ENCODE data around the gene ARFGAP3.

ARFGAP3 gene

DNA sequence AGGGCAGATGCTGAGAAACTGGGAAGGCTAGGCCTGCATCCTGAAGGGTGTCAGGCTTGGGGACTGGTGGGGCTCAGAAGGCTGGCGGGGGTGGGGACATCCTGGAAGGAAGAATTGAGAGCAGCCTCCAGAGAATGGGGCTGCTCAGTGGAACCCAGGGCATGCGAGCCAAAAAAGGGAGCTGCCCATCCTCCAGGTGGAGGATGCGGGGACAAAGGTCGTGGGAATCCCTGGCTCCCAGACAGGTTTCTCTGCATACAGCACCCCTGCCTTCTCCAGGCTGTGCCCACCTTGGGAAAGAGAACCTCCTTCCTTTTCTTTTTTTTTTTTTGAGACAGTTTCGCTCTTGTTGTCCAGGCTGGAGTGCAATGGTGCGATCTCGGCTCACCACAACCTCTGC lies 40.9 kb upstream of the ARFGAP3 start:
- no peak overlapping the region for H3K4me3 ChIP-seq (ENCODE audit: low read depth, low read length)
- TF ChIP-seq, protein P1, sequence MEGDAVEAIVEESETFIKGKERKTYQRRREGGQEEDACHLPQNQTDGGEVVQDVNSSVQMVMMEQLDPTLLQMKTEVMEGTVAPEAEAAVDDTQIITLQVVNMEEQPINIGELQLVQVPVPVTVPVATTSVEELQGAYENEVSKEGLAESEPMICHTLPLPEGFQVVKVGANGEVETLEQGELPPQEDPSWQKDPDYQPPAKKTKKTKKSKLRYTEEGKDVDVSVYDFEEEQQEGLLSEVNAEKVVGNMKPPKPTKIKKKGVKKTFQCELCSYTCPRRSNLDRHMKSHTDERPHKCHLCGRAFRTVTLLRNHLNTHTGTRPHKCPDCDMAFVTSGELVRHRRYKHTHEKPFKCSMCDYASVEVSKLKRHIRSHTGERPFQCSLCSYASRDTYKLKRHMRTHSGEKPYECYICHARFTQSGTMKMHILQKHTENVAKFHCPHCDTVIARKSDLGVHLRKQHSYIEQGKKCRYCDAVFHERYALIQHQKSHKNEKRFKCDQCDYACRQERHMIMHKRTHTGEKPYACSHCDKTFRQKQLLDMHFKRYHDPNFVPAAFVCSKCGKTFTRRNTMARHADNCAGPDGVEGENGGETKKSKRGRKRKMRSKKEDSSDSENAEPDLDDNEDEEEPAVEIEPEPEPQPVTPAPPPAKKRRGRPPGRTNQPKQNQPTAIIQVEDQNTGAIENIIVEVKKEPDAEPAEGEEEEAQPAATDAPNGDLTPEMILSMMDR (IDR thresholded peaks at IDR 0.05; ENCODE audit: insufficient read depth, low read depth, low read length, missing control alignments): no peak
- DNase-seq (ENCODE audit: low read depth): no peak

DNA sequence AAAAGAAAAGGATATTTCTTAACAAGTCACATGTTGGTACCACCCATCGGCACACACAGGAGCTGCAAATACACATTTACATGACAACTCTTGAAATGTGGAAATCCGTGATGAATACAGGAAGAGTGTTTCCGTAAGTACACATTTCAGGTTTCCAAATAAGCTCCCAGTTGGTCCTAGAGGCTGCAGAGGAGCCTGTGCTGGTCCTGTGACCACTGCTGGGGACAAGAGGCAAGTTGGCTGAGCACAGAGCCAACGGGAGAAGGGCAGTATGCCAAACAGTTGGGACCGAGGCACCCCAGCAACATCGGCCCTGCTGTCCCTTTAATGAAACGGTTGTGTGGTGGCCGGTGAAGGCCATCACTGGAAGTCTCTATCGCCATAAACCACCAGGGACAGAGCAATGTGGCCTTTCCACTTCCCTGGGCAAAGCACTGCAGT lies 38.5 kb upstream of the ARFGAP3 start:
- peak overlapping the region; percentile 14 for H3K4me3 ChIP-seq (ENCODE audit: low read depth, low read length)
- peak; percentile 10 for DNase-seq (ENCODE audit: low read depth)
- TF ChIP-seq, protein P1 (IDR thresholded peaks at IDR 0.05; ENCODE audit: insufficient read depth, low read depth, low read length, missing control alignments): no peak

DNA sequence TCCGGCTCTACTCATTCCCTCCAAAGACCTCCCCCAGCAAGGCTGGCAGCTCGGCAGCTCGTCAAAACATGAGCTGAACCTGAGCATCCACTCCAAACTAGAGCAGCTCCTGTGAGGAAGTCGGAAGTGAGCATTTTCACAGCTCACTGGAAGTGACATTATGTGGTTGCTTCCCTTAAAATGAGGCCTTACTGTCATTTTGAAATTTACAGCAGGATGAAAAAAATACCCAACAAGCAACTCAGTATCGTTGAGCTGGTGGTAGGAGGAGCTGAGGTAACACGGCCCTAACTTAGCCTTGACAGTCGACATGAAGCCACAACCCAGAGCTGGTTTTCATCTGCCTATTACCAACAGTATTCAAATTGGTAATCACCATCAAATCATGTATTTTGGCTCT lies 38.0 kb upstream of the ARFGAP3 start:
- TF ChIP-seq, protein P1 (IDR thresholded peaks at IDR 0.05; ENCODE audit: insufficient read depth, low read depth, low read length, missing control alignments): no peak
- H3K4me3 ChIP-seq (ENCODE audit: low read depth, low read length): no peak overlapping the region
- DNase-seq (ENCODE audit: low read depth): peak; percentile 82

DNA sequence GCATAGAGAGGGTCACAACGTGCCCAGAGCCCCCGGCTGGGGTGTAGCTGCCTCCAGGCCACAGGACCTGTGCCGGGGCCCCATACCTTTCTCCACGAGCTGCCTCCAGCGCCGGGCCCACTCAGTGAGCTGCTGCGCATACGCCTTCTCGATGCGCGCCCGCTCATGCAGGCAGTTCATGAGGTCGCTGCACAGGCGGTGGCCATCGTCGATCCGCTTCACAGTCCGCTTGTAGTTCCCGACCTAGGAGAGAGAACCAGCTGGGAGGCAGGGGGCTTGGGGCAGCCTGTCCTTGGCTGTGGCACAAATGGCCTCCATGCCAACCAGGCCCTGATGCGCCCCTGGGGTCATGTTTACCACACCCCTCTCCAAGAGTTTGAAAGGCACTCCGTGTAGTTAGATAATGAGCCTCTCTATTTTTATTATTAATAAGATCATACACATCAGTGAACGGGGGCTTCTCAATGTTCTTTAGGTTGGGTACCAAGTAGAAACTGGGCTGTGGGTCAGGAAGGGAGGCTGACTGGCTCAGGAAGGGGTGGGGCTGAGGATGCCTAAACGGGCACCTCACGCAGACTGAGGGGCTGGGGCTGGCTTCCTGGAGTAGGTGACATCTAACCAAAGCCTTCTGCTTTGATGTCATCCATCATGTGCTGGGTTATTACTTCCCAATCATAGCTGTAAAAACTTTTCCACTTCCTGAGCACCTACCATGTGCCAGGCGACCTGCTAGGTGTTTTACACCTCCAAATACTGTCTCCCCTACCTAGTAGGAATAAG lies 36.5 kb upstream of the ARFGAP3 start:
- TF ChIP-seq, protein P1 (IDR thresholded peaks at IDR 0.05; ENCODE audit: insufficient read depth, low read depth, low read length, missing control alignments): no peak
- DNase-seq (ENCODE audit: low read depth): no peak
- no peak overlapping the region for H3K4me3 ChIP-seq (ENCODE audit: low read depth, low read length)

DNA sequence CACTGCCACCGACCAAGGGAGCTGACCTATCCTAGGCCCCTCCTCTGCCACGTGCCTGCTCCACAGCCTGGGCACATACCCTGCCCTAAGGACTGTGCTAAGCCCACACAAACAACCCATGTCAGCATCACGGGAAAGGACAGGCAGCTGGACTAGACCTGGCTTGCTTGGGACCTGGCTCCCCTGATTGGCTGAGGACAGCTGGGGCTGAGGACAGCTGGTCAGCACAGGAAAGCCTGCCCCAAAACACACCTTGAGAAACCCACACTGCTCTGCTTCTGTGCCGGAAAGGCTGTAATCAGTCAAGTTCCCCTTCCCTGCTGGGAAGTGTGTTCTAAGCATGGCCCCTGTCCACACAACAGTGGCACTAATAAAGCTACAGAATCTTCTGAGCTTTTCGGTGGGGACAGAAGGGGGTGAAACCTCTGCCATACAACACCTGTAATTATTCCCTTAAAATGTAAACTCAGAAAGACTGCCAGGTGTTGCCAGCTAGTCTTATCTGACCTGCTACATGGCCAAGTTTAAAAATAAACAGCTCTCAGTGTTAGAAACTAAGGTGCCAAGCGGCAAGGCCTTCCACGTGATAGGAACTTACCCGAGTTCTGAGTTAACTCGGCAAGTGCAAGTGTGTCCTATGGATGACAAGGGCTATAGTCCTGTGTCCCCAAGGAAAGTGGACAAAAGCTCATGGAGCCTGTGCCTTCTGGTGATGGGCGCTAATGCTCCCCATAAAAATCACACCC lies 35.7 kb upstream of the ARFGAP3 start:
- peak; percentile 67 for DNase-seq (ENCODE audit: low read depth)
- TF ChIP-seq, protein P1 (IDR thresholded peaks at IDR 0.05; ENCODE audit: insufficient read depth, low read depth, low read length, missing control alignments): no peak
- no peak overlapping the region for H3K4me3 ChIP-seq (ENCODE audit: low read depth, low read length)

DNA sequence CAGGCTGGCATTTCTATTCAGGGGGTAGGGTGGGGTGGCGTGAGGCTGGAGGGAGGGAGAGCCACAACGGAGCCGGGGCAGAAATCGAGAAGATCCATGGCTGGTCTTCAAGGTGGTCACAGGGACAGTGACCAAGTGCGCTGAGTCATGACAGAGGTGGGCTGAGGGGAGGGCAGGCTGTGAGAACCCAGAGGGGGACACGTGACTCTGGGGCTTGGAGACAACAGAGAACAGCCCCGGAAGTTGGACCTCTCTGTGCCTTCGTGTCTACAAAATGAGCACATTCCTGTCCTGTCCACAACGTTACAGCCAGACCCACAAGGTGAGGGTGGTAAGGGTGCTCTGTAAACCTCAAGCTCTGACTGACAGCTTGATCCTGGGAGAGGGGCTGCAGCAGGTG lies 35.1 kb upstream of the ARFGAP3 start:
- DNase-seq (ENCODE audit: low read depth): peak; percentile 31
- H3K4me3 ChIP-seq (ENCODE audit: low read depth, low read length): no peak overlapping the region
- TF ChIP-seq, protein P1 (IDR thresholded peaks at IDR 0.05; ENCODE audit: insufficient read depth, low read depth, low read length, missing control alignments): no peak

Data from GM12865 (cell line).